Measurements from ENCODE around the gene PRDM16. TPM values are rescaled to one million over a fixed set of nuclear protein-coding genes. Genes with fewer than 3 reads are reported as not detected.

PRDM16 gene
- total and polyA plus RNA-seq, 4 donors = 5.0 to 80.7 (median 41.5) TPM

DNA sequence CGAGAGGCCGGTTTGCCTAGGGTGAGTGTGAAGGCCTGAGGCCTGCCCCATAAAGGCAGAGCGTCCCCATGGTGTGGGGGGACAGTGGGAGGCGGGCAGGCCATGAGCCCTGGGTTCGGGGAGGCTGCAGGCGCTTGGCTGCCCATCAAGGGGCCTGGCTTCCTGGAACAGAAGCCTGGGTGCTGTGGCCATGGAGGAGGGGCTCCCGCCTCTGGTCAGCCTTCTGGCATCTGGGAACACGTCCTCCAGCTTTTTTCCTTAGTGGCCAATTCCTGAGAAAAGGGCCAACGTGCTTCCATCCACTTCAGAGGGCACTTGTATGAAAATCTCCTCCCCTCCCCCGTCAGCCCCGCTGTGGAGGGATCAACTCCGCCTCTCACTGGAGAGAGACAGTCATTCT, 58.7 kb downstream of the PRDM16 start:
- Histone ChIP-seq H3K4me3 (ENCODE audit: low read length in 2 of 2) (no peak overlapping the region), H3K27me3 (ENCODE audit: control insufficient read depth in 1 of 2, insufficient read depth in 2 of 2, low read length in 1 of 2) (no peaks in the 10 kb centered on the region), H3K4me1 (ENCODE audit: control insufficient read depth in 1 of 2, insufficient read depth in 2 of 2, low read length in 2 of 2) (no peaks in the 10 kb centered on the region), H3K36me3 (ENCODE audit: control insufficient read depth in 1 of 2, insufficient read depth in 2 of 2, low read length in 1 of 2) (no peaks in the 10 kb centered on the region), H3K27ac (ENCODE audit: low read depth in 1 of 2, low read length in 2 of 2) (peak overlapping the region; percentile 91 to 98), H3K9me3 (ENCODE audit: control insufficient read depth, low read length) (no peaks in the 10 kb centered on the region)
- peak; percentile 41 for ATAC-seq (ENCODE audit: low FRiP score)
- DNase-seq = peak; percentile 81 to 85
- intact Hi-C loops (cut with DNase I) = loop anchor here (2.0 to 5.0 kb wide), 4 partner anchors 45 to 60 kb away; no protein-coding TSS in a partner anchor
- 4 to 12% methylated on average over 12 of the region's 12 CpGs for WGBS, 2 donors

- ATAC-seq (ENCODE audit: low FRiP score) = no peak
- WGBS, 2 donors = 44 to 47% methylated on average over 26 of the region's 26 CpGs
These were observed 59.6 kb downstream of the PRDM16 start for GRCh38 chr1:3128431-3129132.

GRCh38 chr1:3129133-3129490, 60.1 kb downstream of the PRDM16 start:
- Histone ChIP-seq H3K9me3 (ENCODE audit: control insufficient read depth, low read length) (no peaks in the 10 kb centered on the region), H3K36me3 (ENCODE audit: control insufficient read depth in 1 of 2, insufficient read depth in 2 of 2, low read length in 1 of 2) (no peaks in the 10 kb centered on the region), H3K4me1 (ENCODE audit: control insufficient read depth in 1 of 2, insufficient read depth in 2 of 2, low read length in 2 of 2) (peaks cover under 1 to 3% of the 10 kb centered on the region in 2 donors), H3K27ac (ENCODE audit: low read depth in 1 of 2, low read length in 2 of 2) (peak overlapping the region; percentile 49 to 98), H3K27me3 (ENCODE audit: control insufficient read depth in 1 of 2, insufficient read depth in 2 of 2, low read length in 1 of 2) (no peaks in the 10 kb centered on the region), H3K4me3 (ENCODE audit: low read length in 2 of 2) (no peak overlapping the region)
- no peak for ATAC-seq (ENCODE audit: low FRiP score)
- 58 to 65% methylated on average over 8 of the region's 8 CpGs for WGBS, 2 donors
- intact Hi-C loops (cut with DNase I) = loop anchor here in 1 of 2 donors (5.0 kb wide), 3 partner anchors 43 to 58 kb away; no protein-coding TSS in a partner anchor
- no peak for DNase-seq

More at GRCh38 chr1:3128431-3129132, 59.6 kb downstream of the PRDM16 start:
- DNase-seq = peak in 1 of 2 donors; percentile 70
- intact Hi-C loops (cut with DNase I) = loop anchor here in 1 of 2 donors (5.0 kb wide), 3 partner anchors 44 to 59 kb away; no protein-coding TSS in a partner anchor
- H3K4me3 ChIP-seq (ENCODE audit: low read length in 2 of 2) = no peak overlapping the region
- H3K27me3 ChIP-seq (ENCODE audit: control insufficient read depth in 1 of 2, insufficient read depth in 2 of 2, low read length in 1 of 2) = no peaks in the 10 kb centered on the region
- no peaks in the 10 kb centered on the region for H3K9me3 ChIP-seq (ENCODE audit: control insufficient read depth, low read length)
- peak overlapping the region; percentile 91 to 98 for H3K27ac ChIP-seq (ENCODE audit: low read depth in 1 of 2, low read length in 2 of 2)
- no peaks in the 10 kb centered on the region for H3K36me3 ChIP-seq (ENCODE audit: control insufficient read depth in 1 of 2, insufficient read depth in 2 of 2, low read length in 1 of 2)
- peaks cover 0 to 3% of the 10 kb centered on the region in 2 donors for H3K4me1 ChIP-seq (ENCODE audit: control insufficient read depth in 1 of 2, insufficient read depth in 2 of 2, low read length in 2 of 2)

DNA sequence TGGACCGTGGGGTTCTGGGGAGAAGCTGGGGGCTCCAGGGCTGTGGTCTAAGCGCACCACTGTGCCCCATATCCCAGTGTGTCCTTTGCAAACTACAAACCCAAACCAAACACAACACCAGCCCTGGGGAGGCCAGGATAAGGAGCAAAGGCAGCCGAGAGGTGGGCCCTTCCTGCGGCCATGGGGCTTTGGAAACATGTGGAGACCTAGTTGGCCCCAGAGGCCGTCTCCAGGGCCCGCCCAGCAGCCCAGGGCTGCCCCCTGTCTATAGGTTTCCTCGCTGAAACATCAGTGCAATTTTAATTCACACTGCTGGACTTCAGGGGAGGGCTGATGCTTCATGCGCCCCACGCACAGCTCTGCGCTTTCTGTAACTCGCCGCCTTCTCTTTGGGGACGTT, 61.3 kb downstream of the PRDM16 start:
- H3K36me3 ChIP-seq (ENCODE audit: control insufficient read depth in 1 of 2, insufficient read depth in 2 of 2, low read length in 1 of 2) = no peaks in the 10 kb centered on the region
- DNase-seq (no peak), ATAC-seq (ENCODE audit: low FRiP score) (no peak)
- no peaks in the 10 kb centered on the region for H3K9me3 ChIP-seq (ENCODE audit: control insufficient read depth, low read length)
- H3K4me1 ChIP-seq (ENCODE audit: control insufficient read depth in 1 of 2, insufficient read depth in 2 of 2, low read length in 2 of 2) = peaks cover 3 to 9% of the 10 kb centered on the region in 2 donors
- H3K27me3 ChIP-seq (ENCODE audit: control insufficient read depth in 1 of 2, insufficient read depth in 2 of 2, low read length in 1 of 2) = no peaks in the 10 kb centered on the region
- H3K4me3 ChIP-seq (ENCODE audit: low read length in 2 of 2) = no peak overlapping the region
- intact Hi-C loops (cut with DNase I) = loop anchor here in 1 of 2 donors (2.0 to 5.0 kb wide), 3 partner anchors 15 to 57 kb away; no protein-coding TSS in a partner anchor
- peak overlapping the region; percentile 49 to 98 for H3K27ac ChIP-seq (ENCODE audit: low read depth in 1 of 2, low read length in 2 of 2)
- 62 to 71% methylated on average over 13 of the region's 13 CpGs for WGBS, 2 donors

- Histone ChIP-seq H3K27ac (ENCODE audit: low read depth in 1 of 2, low read length in 2 of 2) (peak overlapping the region in 1 of 2 donors; percentile 79), H3K27me3 (ENCODE audit: control insufficient read depth in 1 of 2, insufficient read depth in 2 of 2, low read length in 1 of 2) (no peaks in the 10 kb centered on the region), H3K36me3 (ENCODE audit: control insufficient read depth in 1 of 2, insufficient read depth in 2 of 2, low read length in 1 of 2) (no peaks in the 10 kb centered on the region), H3K4me3 (ENCODE audit: low read length in 2 of 2) (no peak overlapping the region), H3K9me3 (ENCODE audit: control insufficient read depth, low read length) (no peaks in the 10 kb centered on the region), H3K4me1 (ENCODE audit: control insufficient read depth in 1 of 2, insufficient read depth in 2 of 2, low read length in 2 of 2) (peaks cover 3 to 14% of the 10 kb centered on the region in 2 donors)
- WGBS, 2 donors = 25 to 30% methylated on average over 12 of the region's 12 CpGs
- no peak for ATAC-seq (ENCODE audit: low FRiP score)
- intact Hi-C loops (cut with DNase I) = loop anchor here in 1 of 2 donors (5.0 kb wide), 2 partner anchors 40 to 55 kb away; no protein-coding TSS in a partner anchor
- no peak for DNase-seq
These were observed 63.7 kb downstream of the PRDM16 start for GRCh38 chr1:3132660-3133059.

GRCh38 chr1:3133686-3134085, 64.7 kb downstream of the PRDM16 start:
- H3K4me3 ChIP-seq (ENCODE audit: low read length in 2 of 2) = no peak overlapping the region
- H3K27ac ChIP-seq (ENCODE audit: low read depth in 1 of 2, low read length in 2 of 2) = peak overlapping the region; percentile 33 to 79
- 1 to 8% methylated on average over 12 of the region's 12 CpGs for WGBS, 2 donors
- H3K27me3 ChIP-seq (ENCODE audit: control insufficient read depth in 1 of 2, insufficient read depth in 2 of 2, low read length in 1 of 2) = no peaks in the 10 kb centered on the region
- ATAC-seq (ENCODE audit: low FRiP score) = no peak
- intact Hi-C loops (cut with DNase I) = loop anchor here in 1 of 2 donors (5.0 kb wide), 2 partner anchors 39 to 54 kb away; no protein-coding TSS in a partner anchor
- H3K4me1 ChIP-seq (ENCODE audit: control insufficient read depth in 1 of 2, insufficient read depth in 2 of 2, low read length in 2 of 2) = peaks cover 3 to 14% of the 10 kb centered on the region in 2 donors
- no peaks in the 10 kb centered on the region for H3K9me3 ChIP-seq (ENCODE audit: control insufficient read depth, low read length)
- peak in 1 of 2 donors; percentile 70 for DNase-seq
- H3K36me3 ChIP-seq (ENCODE audit: control insufficient read depth in 1 of 2, insufficient read depth in 2 of 2, low read length in 1 of 2) = no peaks in the 10 kb centered on the region

DNA sequence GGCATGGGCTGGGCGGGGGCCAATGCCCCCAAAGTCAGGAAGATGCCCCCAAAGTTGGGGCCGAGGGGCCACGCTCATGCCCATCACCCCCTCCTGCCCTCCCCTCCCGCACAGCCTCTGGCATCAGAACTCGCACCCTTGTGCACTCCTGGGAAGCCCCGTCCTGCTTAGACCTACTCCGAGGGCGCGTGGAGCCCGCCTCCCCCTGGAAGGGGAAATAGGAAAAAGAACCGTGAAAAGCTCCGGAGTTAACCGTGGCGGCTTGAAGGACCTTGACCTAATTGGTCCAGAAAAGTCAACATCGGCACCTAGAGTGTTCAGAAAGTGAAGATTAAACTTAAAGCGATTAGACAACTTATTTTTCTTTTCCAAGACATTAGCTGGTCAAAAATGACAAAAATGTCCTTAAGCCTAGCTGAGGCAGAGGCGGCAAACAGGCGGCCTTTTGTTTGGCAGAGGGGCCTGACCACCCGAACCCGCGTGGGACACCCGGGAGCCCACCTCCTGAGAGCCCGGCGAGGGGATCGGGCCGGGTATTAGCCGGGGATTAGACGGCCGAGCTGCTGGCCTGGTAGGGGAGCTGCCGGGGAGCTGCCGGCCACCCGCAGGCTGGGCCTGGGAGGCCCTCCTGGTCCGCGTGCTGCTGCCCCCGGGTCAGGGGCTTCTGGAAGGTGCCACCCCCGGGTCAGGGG, 65.5 kb downstream of the PRDM16 start:
- no peaks in the 10 kb centered on the region for H3K9me3 ChIP-seq (ENCODE audit: control insufficient read depth, low read length)
- intact Hi-C loops (cut with DNase I) = loop anchor here in 1 of 2 donors (5.0 kb wide), 2 partner anchors 38 to 53 kb away; no protein-coding TSS in a partner anchor
- peak overlapping the region; percentile 33 to 76 for H3K27ac ChIP-seq (ENCODE audit: low read depth in 1 of 2, low read length in 2 of 2)
- H3K27me3 ChIP-seq (ENCODE audit: control insufficient read depth in 1 of 2, insufficient read depth in 2 of 2, low read length in 1 of 2) = no peaks in the 10 kb centered on the region
- DNase-seq = no peak
- no peak overlapping the region for H3K4me3 ChIP-seq (ENCODE audit: low read length in 2 of 2)
- ATAC-seq (ENCODE audit: low FRiP score) = peak; percentile 3
- no peaks in the 10 kb centered on the region for H3K36me3 ChIP-seq (ENCODE audit: control insufficient read depth in 1 of 2, insufficient read depth in 2 of 2, low read length in 1 of 2)
- H3K4me1 ChIP-seq (ENCODE audit: control insufficient read depth in 1 of 2, insufficient read depth in 2 of 2, low read length in 2 of 2) = peaks cover 3 to 14% of the 10 kb centered on the region in 2 donors
- 21 to 27% methylated on average over 34 to 36 of the region's 36 CpGs for WGBS, 2 donors

DNA sequence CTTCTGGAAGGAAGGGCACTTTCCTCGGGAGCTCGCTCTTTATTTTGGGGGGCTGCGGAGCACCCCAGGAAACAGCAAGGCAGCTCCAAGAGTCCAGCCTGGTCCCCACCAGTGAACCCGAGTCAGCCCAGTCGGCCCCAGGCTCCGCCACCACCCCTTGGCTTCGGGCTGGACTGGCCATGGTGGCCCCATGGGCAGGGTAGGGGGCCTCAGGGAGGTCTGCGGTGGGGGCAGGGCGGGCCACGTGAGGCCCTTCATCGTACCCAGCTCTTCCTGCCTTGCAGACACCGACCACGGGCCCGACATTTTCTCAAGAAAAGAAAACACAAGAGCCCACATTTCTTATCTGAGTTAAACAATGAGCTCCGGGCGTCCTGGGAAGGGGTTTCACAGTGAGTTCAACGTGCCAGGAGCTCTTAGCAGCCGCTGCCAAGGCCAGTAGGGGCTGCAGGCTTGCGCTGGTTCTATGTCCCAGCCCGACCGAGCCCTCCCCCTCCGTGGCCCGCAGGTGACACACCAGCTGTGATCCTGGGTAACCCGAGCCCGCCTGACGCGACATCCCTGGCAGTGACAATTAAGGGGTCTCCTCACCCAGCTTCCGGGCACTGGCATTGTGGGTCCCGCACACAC, 66.2 kb downstream of the PRDM16 start:
- WGBS, 2 donors = 16 to 24% methylated on average over 29 of the region's 29 CpGs
- intact Hi-C loops (cut with DNase I) = no loop called here
- H3K9me3 ChIP-seq (ENCODE audit: control insufficient read depth, low read length) = no peaks in the 10 kb centered on the region
- peak overlapping the region in 1 of 2 donors; percentile 39 for H3K27ac ChIP-seq (ENCODE audit: low read depth in 1 of 2, low read length in 2 of 2)
- no peaks in the 10 kb centered on the region for H3K36me3 ChIP-seq (ENCODE audit: control insufficient read depth in 1 of 2, insufficient read depth in 2 of 2, low read length in 1 of 2)
- DNase-seq = no peak
- peaks cover 3 to 14% of the 10 kb centered on the region in 2 donors for H3K4me1 ChIP-seq (ENCODE audit: control insufficient read depth in 1 of 2, insufficient read depth in 2 of 2, low read length in 2 of 2)
- H3K27me3 ChIP-seq (ENCODE audit: control insufficient read depth in 1 of 2, insufficient read depth in 2 of 2, low read length in 1 of 2) = no peaks in the 10 kb centered on the region
- no peak overlapping the region for H3K4me3 ChIP-seq (ENCODE audit: low read length in 2 of 2)
- no peak for ATAC-seq (ENCODE audit: low FRiP score)

All from aorta (tissue), 5 donors.